ENCODE data around the gene LSM7. TPM values are rescaled to one million over a fixed set of nuclear protein-coding genes. Genes with fewer than 3 reads are reported as not detected.

LSM7 gene
- polyA plus RNA-seq, 3 donors from 2014 or later: 163 to 285 (median 170) TPM

GRCh38 chr19:2329501-2329916 lies 1.1 kb upstream of the LSM7 start:
- Mint-ChIP-seq H3K4me3 (peak overlapping the region; percentile 84 to 92 (median 87)), H3K9me3 (no peaks in the 10 kb centered on the region), H3K27ac (peak overlapping the region; percentile 64 to 89 (median 88)), H3K36me3 (no peaks in the 10 kb centered on the region), H3K4me1 (peaks cover 42 to 48% of the 10 kb centered on the region in 2 donors), H3K27me3 (ENCODE audit: low read depth in 3 of 3) (peaks cover 2 to 16% (median 13%) of the 10 kb centered on the region in 3 donors)
- no peak for DNase-seq

- DNase-seq: no peak
- H3K4me1 Mint-ChIP-seq: peaks cover 42 to 48% of the 10 kb centered on the region in 2 donors
- H3K4me3 Mint-ChIP-seq: peak overlapping the region; percentile 84 to 92 (median 87)
Measured at GRCh38 chr19:2329149-2329478, 728 bp upstream of the LSM7 start.

GRCh38 chr19:2327773-2328400 lies 499 bp downstream of the LSM7 start:
- Mint-ChIP-seq H3K9me3 (no peaks in the 10 kb centered on the region), H3K27ac (peak overlapping the region; percentile 94 to 99 (median 98)), H3K4me1 (peaks cover 42 to 48% of the 10 kb centered on the region in 2 donors), H3K4me3 (peak overlapping the region; percentile 99 to 100 (median 99)), H3K27me3 (ENCODE audit: low read depth in 3 of 3) (peaks cover 2 to 16% (median 13%) of the 10 kb centered on the region in 3 donors), H3K36me3 (no peaks in the 10 kb centered on the region)
- DNase-seq: peak; percentile 53 to 65 (median 65)

More at GRCh38 chr19:2329149-2329478, 728 bp upstream of the LSM7 start:
- H3K9me3 Mint-ChIP-seq: no peaks in the 10 kb centered on the region
- H3K36me3 Mint-ChIP-seq: no peaks in the 10 kb centered on the region
- H3K27ac Mint-ChIP-seq: peak overlapping the region; percentile 64 to 89 (median 88)
- H3K27me3 Mint-ChIP-seq (ENCODE audit: low read depth in 3 of 3): peaks cover 2 to 16% (median 13%) of the 10 kb centered on the region in 3 donors

- Mint-ChIP-seq H3K27ac (peak overlapping the region; percentile 76 to 99 (median 97)), H3K27me3 (ENCODE audit: low read depth in 3 of 3) (peaks cover 2 to 16% (median 13%) of the 10 kb centered on the region in 3 donors), H3K36me3 (no peaks in the 10 kb centered on the region), H3K4me1 (peaks cover 42 to 43% of the 10 kb centered on the region in 2 donors), H3K4me3 (peak overlapping the region; percentile 41 to 99 (median 99)), H3K9me3 (no peaks in the 10 kb centered on the region)
- DNase-seq: no peak
Measured at GRCh38 chr19:2326699-2327360, 1.6 kb downstream of the LSM7 start.

GRCh38 chr19:2325281-2326046 lies 2.9 kb downstream of the LSM7 start:
- Mint-ChIP-seq H3K36me3 (no peaks in the 10 kb centered on the region), H3K4me1 (peaks cover 36 to 42% of the 10 kb centered on the region in 2 donors), H3K27me3 (ENCODE audit: low read depth in 3 of 3) (peaks cover 2 to 18% (median 13%) of the 10 kb centered on the region in 3 donors), H3K4me3 (peak overlapping the region in 4 of 5 donors; percentile 8 to 99 (median 52)), H3K9me3 (no peaks in the 10 kb centered on the region), H3K27ac (peak overlapping the region; percentile 18 to 98 (median 60))
- DNase-seq: no peak

GRCh38 chr19:2324220-2324948 lies 4.0 kb downstream of the LSM7 start:
- Mint-ChIP-seq H3K9me3 (no peaks in the 10 kb centered on the region), H3K27me3 (ENCODE audit: low read depth in 3 of 3) (peaks cover 2 to 17% (median 8%) of the 10 kb centered on the region in 3 donors), H3K27ac (no peak overlapping the region), H3K4me3 (no peak overlapping the region), H3K4me1 (peaks cover 30 to 37% of the 10 kb centered on the region in 2 donors), H3K36me3 (no peaks in the 10 kb centered on the region)
- DNase-seq: no peak

GRCh38 chr19:2323707-2324106 lies 4.7 kb downstream of the LSM7 start:
- DNase-seq: no peak
- no peak overlapping the region for H3K27ac Mint-ChIP-seq
- no peaks in the 10 kb centered on the region for H3K36me3 Mint-ChIP-seq
- peaks cover 26 to 31% of the 10 kb centered on the region in 2 donors for H3K4me1 Mint-ChIP-seq
- no peaks in the 10 kb centered on the region for H3K9me3 Mint-ChIP-seq
- peaks cover 2 to 11% (median 6%) of the 10 kb centered on the region in 3 donors for H3K27me3 Mint-ChIP-seq (ENCODE audit: low read depth in 3 of 3)
- H3K4me3 Mint-ChIP-seq: no peak overlapping the region

- H3K4me1 Mint-ChIP-seq: peaks cover 11 to 13% of the 10 kb centered on the region in 2 donors
- no peak for DNase-seq
- peaks cover 0 to 2% (median 2%) of the 10 kb centered on the region in 3 donors for H3K27me3 Mint-ChIP-seq (ENCODE audit: low read depth in 3 of 3)
- H3K9me3 Mint-ChIP-seq: no peaks in the 10 kb centered on the region
- no peaks in the 10 kb centered on the region for H3K36me3 Mint-ChIP-seq
- H3K4me3 Mint-ChIP-seq: no peak overlapping the region
- no peak overlapping the region for H3K27ac Mint-ChIP-seq
Measured at GRCh38 chr19:2321565-2322283, 6.7 kb downstream of the LSM7 start.

- Mint-ChIP-seq H3K9me3 (no peaks in the 10 kb centered on the region), H3K27ac (no peak overlapping the region), H3K4me3 (no peak overlapping the region), H3K4me1 (peaks cover 6 to 8% of the 10 kb centered on the region in 2 donors), H3K36me3 (no peaks in the 10 kb centered on the region), H3K27me3 (ENCODE audit: low read depth in 3 of 3) (peaks cover 0 to 2% (median 1%) of the 10 kb centered on the region in 3 donors)
- DNase-seq: no peak
Measured at GRCh38 chr19:2320939-2321338, 7.4 kb downstream of the LSM7 start.

- H3K36me3 Mint-ChIP-seq: peaks cover 0 to 3% (median 3%) of the 10 kb centered on the region in 3 donors
- H3K27ac Mint-ChIP-seq: no peak overlapping the region
- H3K9me3 Mint-ChIP-seq: peaks cover 0 to 7% (median 3%) of the 10 kb centered on the region in 6 donors
- no peak overlapping the region for H3K4me3 Mint-ChIP-seq
- peaks cover 0 to 6% (median 1%) of the 10 kb centered on the region in 3 donors for H3K27me3 Mint-ChIP-seq (ENCODE audit: low read depth in 3 of 3)
- H3K4me1 Mint-ChIP-seq: peaks cover 5 to 8% of the 10 kb centered on the region in 2 donors
- no peak for DNase-seq
Measured at GRCh38 chr19:2320049-2320448, 8.3 kb downstream of the LSM7 start.

GRCh38 chr19:2319551-2319950 lies 8.8 kb downstream of the LSM7 start:
- no peak for DNase-seq
- Mint-ChIP-seq H3K27ac (no peak overlapping the region), H3K36me3 (peaks cover 0 to 7% (median 6%) of the 10 kb centered on the region in 3 donors), H3K4me1 (peaks cover 5 to 8% of the 10 kb centered on the region in 2 donors), H3K27me3 (ENCODE audit: low read depth in 3 of 3) (peaks cover 0 to 6% (median 4%) of the 10 kb centered on the region in 3 donors), H3K9me3 (peaks cover 0 to 10% (median 7%) of the 10 kb centered on the region in 6 donors), H3K4me3 (no peak overlapping the region)

GRCh38 chr19:2318923-2319322 lies 9.5 kb downstream of the LSM7 start:
- Mint-ChIP-seq H3K4me3 (no peak overlapping the region), H3K4me1 (peaks cover 5 to 8% of the 10 kb centered on the region in 2 donors), H3K36me3 (peaks cover 0 to 8% (median 6%) of the 10 kb centered on the region in 3 donors), H3K27ac (no peak overlapping the region), H3K9me3 (peaks cover 0 to 10% (median 7%) of the 10 kb centered on the region in 6 donors), H3K27me3 (ENCODE audit: low read depth in 3 of 3) (peaks cover 0 to 6% (median 4%) of the 10 kb centered on the region in 3 donors)
- no peak for DNase-seq

Measured in immature natural killer cell (primary cell).